HG02840 (cell line): Measurements from ENCODE around the gene LRCH1.
"Not testable (repeated sequence)": the region's sequence is repeated elsewhere in the genome, so short reads cannot be mapped to it uniquely, and the experiment has no call there.

Experiments used
- ATAC-seq: cut with Tn5 transposase; IDR thresholded peaks from one replicate; pipeline ENCODE4 v1.9.1; 2021; ENCODE audit warnings: mild to moderate bottlenecking, moderate library complexity, moderate number of reproducible peaks; ENCODE audit not compliant: unreplicated experiment, low FRiP score

LRCH1 gene

GRCh38 chr13:46736541-46737310, 183.8 kb downstream of the LRCH1 start:
- no peak for ATAC-seq

GRCh38 chr13:46738055-46738454, 185.1 kb downstream of the LRCH1 start:
- no peak for ATAC-seq

- ATAC-seq: no peak
Measured at GRCh38 chr13:46738766-46739165, 185.8 kb downstream of the LRCH1 start.

GRCh38 chr13:46739447-46740098, 186.6 kb downstream of the LRCH1 start:
- ATAC-seq: no peak

DNA sequence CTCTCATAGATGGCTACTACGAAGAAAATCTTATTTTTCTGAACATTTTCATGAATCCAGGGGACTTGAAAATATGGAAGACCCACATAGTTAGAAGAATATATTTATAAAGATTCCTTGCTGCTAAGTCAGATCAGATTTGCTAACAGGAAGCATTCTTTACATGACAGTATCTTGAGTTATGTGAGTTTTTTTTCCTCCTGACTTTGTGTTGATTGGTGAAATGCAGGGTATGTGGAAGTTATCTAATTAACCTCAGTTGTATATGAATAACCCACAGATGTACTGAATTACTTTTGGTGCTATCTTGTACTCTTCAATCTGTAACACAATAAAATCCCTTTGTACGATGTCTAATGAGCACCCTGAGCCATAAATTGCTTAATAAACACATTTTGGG, 190.2 kb downstream of the LRCH1 start:
- no peak for ATAC-seq

GRCh38 chr13:46745062-46745461, 192.1 kb downstream of the LRCH1 start:
- ATAC-seq: no peak

GRCh38 chr13:46745706-46746105, 192.7 kb downstream of the LRCH1 start:
- no peak for ATAC-seq

DNA sequence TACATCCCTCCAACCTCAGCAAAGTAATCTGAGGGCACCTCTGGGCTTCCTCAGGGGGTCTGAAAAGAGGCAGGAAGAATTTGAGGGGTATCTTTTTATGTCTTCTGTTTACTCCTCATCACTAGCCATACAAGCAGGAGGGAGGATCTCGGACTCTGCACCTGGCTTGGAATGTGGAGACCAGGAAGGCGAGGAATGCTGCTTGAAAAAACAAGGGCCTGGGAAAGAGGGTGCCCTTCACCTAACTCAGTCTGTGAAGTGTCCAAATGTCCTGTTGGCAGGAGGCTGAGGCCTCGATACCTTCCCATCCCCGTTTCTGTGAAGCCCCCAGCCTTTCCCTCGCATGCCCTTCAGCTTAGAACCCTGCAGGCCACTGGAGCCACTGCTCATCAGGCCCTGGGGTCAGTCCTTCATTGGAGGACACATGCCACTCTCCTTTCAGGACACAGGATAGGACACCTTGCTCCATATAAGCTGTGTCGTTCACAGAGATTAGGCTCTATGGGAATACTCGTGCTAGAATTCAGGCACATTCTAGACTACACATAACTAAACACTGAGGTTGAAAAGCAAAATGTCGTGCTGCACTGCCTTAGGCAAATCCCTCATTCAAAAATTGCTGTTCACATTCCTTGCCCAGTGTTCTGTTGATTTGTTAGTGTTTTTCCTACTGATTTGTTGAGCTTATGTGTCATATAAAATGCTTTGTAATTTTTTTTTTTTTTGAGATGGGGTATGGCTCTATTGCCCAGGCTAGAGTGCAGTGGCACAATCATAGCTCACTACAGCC, 194.3 kb downstream of the LRCH1 start:
- no peak for ATAC-seq

DNA sequence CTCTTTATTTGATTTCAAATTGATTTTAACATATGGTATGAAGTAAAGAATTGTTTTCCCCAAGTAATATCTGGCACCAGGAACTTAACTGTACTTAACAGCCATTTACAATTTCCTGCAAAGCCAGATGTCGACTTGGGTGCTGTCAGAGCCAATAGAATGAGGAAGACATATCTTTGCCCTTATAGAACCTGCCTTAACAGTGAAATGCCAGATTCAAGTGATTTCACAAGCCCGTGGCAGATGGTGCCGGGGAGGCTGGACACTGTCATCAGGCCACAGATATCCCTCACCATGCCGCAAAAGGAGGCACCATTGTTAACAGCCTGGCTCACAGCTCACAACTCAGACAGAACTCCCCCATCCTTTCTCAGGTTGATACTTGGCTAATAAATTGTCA, 195.3 kb downstream of the LRCH1 start:
- ATAC-seq: no peak

GRCh38 chr13:46749951-46750350, 197.0 kb downstream of the LRCH1 start:
- ATAC-seq: no peak

DNA sequence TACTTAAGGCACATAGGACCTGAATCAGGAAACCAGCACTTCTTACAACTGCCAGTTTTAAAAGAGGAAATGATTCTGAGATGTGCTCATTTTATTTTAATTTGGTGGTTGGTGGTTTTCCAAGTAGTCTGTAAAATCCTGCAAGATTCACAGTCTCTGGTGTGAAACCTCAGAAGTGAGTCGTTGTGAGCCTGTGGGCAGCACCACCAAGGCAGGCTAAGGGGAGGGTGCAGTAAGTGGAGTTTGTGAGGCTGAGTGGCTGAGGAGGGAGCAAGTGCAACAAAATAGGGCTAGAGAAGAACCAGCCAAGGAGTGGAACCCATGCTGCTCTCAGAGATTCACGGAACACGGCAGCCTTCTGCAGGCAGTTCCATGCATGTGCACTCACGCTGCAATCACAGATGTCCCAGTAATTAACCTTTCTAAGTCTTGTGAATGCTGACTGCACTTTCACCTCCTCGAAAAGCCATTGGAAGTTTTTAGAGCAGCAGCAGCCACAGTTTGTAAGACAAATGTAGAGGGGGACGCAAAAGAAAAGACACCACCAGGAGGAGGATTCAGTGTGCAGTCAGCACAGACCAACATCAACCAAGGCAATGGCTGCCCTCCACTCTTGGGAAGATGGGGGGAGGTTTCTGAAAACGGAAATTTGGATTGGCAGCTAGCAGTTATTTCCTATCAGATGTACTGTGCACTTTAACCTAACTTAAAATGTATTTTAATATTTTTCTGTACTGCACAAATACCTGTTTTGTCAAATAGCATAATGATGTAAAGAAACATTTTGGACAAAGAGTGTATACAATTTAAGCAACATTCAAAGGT, 199.1 kb downstream of the LRCH1 start:
- peak; percentile 51 for ATAC-seq

DNA sequence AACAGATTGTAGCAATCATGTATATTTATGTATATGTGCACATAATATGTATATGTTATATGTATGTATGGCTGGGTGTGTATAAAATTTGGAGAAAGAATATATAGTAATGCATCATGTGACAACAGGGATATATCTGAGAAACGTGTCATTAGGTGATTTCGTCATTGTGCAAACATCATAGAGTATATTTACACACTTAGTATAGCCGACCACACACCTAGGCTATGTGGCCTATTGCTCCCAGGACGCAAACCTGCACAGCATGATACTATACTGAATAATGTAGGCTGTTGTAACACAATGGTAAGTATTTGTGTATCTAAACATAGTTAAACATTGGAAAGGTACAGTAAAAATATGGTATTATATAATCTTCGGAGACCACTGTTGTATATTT, 200.2 kb downstream of the LRCH1 start:
- no peak for ATAC-seq

DNA sequence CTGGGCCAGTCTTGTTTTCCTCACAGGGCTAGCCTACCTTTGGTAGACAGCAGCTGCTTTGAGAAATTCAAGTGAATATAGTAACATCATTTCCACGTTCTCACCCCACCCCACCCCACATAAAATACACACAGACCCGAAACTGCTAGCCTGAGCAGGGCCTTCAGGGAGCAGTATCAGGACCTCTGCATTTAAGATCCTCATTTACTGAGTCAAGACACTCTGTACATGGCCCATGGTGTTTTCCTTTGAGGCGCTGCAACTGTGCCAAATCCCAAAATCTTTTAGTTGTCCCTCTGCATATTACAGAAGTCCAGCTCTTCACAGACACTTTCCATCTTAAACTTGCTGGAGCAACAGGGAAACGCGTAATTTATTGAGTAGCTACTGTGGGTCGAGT, 200.9 kb downstream of the LRCH1 start:
- ATAC-seq: no peak

GRCh38 chr13:46754812-46755211, 201.8 kb downstream of the LRCH1 start:
- ATAC-seq: no peak

DNA sequence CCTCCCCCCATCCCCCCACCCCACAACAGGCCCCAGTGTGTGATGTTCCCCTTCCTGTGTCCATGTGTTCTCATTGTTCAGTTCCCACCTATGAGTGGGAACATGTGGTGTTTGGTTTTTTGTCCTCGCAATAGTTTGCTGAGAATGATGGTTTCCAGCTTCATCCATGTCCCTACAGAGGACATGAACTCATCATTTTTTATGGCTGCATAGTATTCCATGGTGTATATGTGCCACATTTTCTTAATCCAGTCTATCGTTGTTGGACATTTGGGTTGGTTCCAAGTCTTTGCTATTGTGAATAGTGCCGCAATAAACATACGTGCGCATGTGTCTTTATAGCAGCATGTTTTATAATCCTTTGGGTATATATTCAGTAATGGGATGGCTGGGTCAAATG, 202.5 kb downstream of the LRCH1 start:
- not testable (repeated sequence) for ATAC-seq

DNA sequence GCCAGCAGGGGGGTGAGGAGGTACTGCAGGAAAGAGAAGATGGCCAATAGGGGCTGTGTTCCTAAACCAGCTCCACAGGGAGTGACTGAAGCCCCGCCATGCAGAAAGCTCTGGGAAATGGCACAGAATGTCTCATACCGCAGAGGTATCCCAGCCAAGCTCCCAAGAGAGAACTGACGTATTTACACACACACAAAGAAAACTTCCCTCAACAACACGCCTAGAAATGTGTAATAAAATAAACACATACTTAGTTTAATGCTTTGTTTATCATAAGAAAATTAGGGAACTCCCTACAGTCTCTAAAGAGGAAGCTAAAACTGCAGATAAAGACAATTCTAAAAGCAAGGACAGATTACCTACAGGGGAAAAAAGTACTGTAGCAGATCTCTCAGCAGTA, 204.0 kb downstream of the LRCH1 start:
- no peak for ATAC-seq

DNA sequence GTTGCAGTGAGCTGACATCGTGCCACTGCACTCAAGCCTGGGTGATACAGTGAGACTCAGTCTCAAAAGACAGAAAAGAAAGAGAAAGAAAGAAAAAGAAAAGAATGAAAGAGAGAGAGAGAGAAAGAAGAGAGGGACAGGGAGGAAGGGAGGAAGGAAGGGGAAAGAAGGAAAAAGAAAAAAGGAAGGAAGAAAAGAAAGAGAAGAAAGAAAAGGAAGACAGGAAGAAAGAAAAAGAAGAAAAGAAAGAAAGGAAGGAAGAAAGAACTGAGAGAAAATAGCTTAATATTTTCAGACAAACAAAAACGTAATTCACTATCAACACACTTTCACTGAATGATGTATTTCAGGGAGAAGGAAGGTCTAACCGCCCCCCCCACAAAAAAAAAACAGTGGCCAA, 204.7 kb downstream of the LRCH1 start:
- ATAC-seq: no peak

- ATAC-seq: no peak
Measured at GRCh38 chr13:46759846-46760245, 206.9 kb downstream of the LRCH1 start.

GRCh38 chr13:46761174-46761573, 208.2 kb downstream of the LRCH1 start:
- ATAC-seq: no peak

- ATAC-seq: no peak
Measured at GRCh38 chr13:46761866-46762265, 208.9 kb downstream of the LRCH1 start.

DNA sequence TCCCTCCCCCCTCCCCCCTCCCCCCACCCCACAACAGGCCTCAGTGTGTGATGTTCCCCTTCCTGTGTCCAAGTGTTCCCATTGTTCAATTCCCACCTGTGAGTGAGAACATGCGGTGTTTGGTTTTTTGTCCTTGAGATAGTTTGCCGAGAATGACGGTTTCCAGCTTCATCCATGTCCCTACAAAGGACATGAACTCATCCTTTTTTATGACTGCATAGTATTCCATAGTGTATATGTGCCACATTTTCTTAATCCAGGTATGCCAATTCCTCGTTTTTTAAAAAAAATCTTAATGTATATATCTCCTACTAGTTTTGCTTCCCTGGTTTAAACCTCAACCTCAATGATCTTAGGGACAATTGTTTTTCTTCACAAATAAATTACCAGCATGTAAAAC, 217.0 kb downstream of the LRCH1 start:
- not testable (repeated sequence) for ATAC-seq
